HG03575 (cell line): ENCODE measurements around the gene CDKAL1.
"Not testable (repeated sequence)": the region's sequence is repeated elsewhere in the genome, so short reads cannot be mapped to it uniquely, and the experiment has no call there.

ENCODE experiments used
- ATAC-seq: cut with Tn5 transposase; IDR thresholded peaks from one replicate; pipeline ENCODE4 v1.9.1; 2021; ENCODE audit not compliant: unreplicated experiment, insufficient number of reproducible peaks, low FRiP score; ENCODE audit errors: extremely low read depth

The CDKAL1 gene

DNA sequence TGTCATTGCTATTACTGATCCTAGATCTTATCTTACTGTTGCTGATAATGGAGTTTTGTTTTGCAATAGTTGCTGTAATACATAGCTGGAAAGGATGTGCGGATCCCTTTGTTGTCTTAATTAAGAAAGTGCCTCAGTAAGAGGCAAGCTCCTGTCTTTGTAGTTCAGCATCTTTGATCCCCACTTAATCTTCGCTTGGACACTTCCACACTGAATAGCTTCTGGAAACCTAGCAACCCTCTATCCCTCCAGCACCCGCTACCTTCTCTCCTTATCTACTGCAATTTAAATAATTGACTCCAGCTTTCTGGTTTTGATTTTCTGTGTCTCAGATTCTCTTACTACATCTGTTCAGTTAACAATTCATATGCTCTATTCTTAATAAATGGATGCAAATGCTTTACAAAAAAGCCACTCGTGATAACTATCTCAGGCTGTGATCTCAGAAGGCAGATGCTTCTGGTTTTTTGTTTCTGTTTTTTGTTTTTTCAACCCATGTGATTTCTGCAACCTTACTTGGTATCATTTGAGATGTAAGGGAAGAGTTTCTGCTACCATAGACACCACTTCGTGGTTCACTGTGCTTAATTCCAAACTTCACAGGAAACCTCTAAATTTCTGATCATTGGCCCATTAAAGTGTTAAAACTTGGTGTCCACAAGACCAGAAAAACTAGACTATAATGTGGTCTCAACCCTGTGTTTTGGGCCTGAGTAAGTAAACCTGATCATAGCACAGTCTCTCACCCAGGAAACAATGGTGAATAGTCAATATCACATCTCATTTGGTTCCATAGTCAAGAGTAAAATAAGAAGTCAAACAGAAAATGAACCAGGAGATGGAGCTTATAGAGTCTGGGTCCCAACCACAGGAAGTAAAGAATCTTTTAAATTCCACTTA, 707.2 kb downstream of the CDKAL1 start:
- ATAC-seq, result no peak

DNA sequence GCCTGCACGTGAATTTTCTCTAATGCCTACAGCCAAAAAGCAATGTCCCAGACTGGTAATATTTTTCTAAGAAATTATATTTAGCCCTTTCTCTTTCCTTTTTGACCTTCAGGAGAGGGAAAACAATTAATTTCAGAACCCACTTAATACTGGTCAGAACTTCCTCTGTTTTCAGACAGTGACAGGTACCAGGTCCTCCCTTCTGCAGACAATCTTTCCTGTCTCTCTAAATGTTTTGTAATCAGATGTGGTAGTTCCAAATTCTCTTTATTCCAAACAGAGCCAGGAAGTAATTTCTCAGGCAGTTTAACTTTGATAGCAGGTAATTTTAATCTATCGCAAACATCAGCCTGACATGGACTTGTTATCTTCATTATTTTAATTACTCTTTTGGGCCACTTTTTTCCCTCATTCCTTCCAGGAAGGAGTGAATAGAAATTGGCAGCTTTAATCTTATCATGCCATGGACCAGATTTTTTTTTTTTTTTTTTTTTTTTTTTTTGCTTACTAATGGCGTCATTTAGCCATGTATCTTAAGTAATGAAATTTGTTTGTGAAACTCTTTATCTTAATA, 710.7 kb downstream of the CDKAL1 start:
- no peak for ATAC-seq

DNA sequence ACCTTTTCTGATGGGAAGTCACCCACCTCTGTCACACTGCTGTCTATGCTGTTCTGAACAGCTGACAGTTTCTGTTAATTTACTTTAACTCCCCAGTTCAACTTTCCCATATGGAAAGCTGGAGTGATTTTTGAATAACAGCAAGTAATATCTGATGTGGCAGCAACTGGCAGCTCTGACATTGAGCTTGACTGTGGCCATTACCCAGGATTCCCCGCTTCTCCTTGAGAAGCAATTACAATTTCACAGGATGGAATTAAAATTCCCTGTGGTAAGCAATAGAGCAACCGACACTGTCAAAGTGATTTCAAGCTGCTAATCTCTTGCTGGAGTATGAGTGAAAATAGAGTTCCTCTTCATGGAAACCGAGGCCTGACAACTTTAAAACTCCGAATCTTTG, 711.2 kb downstream of the CDKAL1 start:
- ATAC-seq, result no peak

DNA sequence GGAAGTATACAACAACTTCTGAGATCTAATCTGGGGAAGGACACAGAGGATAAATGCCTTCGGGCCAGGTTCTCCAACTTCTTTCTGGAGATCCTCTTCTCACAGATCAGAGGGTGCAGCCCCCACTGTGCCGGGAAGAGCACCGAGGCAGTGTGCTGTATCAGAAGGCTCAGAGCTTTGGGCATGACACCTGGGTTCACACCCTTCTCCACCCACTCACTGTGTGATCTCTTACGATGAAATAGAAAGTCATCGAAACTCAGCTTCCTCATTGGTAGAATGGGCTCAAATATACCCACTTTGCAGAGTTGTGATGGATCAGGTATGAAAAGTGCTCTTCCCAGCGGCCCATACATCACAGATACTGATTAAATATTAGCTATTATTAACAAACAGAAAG, 711.8 kb downstream of the CDKAL1 start:
- ATAC-seq, result no peak

DNA sequence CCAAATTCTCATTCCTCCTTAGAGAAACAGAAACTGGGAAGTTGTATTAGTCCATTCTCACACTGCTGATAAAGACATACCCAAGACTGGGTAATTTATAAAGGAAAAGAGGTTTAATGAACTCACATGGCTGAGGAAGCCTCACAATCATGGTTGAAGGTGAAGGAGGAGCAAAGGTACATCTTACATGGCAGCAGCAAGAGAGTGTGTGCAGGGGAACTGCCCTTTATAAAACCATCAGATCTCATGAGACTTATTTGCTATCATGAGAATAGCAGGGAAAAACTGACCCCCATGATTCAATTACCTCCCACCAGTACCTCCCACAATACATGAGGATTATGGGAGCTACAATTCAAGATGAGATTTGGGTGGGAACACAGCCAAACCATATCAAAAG, 720.2 kb downstream of the CDKAL1 start:
- not testable (repeated sequence) for ATAC-seq

DNA sequence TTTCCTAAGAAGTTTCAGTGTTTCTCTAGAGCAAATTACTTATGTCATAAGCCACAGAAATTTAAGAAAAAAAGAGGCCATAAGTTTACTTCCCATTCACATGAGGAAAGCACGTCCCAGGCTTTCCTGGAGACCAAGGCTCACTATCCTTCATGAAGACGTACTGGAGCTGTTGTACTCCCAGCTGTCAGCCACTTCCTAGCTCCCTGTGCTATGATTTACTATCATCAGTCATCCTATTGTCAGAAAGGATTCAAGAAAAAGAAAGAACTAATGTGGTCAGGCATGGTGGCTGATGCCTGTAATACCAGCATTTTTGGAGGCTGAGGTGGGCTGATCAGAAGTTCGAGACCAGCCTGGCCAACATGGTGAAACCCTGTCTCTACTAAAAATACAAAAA, 721.9 kb downstream of the CDKAL1 start:
- ATAC-seq, result no peak

DNA sequence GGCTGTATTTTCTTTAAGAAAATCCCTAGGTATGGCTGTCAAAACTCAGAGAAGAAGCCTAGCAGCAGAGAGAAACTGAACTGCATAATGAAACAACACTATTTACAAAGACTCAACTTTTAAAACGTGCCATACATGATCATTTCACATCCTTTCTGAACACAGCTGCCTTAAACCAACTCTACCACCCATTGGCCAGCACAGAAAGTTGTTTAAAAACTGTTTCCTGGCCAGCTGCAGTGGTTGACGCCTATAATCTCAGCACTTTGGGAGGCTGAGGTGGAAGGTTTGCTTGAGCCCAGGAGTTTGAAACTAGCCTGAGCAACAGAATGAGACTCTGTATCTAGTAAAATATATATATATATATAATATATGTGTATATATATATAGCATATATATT, 722.9 kb downstream of the CDKAL1 start:
- ATAC-seq, result no peak

DNA sequence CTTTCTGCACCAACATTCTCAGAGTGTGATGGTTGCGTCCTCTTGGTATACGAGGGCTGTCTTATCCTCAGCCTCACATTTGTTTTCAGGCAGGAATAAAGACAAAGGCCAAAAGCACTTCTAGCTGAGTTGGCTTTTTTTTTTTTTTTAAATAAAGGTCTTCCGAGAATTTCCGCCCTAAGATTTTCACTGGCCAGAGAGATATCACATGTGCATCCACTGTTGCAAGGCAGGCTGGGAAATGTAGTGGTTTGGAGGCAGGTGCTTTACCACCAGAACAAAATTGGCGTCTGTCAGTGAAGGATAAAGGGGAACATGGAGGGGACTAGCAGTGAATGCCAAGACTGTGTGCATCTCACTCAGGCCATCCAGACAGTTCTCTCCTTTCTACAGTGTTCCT, 724.4 kb downstream of the CDKAL1 start:
- ATAC-seq, result no peak

DNA sequence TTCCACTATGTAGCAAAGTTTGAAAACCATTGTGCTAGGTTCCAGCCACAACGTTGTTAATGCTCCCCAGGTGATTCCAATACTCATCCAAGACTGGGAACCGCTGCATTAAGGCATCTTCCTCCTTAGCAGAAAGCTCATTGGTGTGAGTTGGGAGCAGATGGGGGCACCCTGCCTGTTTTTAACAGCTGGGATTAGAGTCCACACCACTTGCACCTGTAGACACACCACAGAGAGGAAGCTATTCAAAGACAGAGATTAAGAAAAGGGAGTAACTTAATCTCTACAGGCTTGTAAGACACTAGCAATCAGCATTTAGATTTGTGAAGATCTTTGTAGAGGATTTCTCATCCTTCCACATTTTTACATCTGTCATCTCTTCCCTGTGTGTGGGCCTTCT, 725.4 kb downstream of the CDKAL1 start:
- no peak for ATAC-seq

DNA sequence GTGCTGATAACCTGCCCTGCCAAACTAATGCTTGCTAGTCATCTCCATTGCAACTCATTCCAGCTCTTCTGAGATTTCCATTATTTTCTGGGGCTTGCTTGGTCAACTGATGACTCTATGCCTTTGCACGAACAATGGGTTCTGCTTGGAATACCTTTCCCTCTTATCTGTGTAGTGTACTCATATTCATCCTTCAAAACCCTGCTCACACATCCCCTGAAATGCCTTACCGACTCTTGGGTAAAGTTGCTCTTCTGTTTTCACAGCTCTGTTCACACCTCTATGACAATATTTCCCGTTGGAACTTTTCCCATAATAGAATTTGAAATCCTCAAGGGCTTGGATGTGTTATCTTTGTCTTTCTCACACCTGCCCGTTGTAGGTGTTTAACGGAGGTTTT, 728.2 kb downstream of the CDKAL1 start:
- ATAC-seq, result no peak

DNA sequence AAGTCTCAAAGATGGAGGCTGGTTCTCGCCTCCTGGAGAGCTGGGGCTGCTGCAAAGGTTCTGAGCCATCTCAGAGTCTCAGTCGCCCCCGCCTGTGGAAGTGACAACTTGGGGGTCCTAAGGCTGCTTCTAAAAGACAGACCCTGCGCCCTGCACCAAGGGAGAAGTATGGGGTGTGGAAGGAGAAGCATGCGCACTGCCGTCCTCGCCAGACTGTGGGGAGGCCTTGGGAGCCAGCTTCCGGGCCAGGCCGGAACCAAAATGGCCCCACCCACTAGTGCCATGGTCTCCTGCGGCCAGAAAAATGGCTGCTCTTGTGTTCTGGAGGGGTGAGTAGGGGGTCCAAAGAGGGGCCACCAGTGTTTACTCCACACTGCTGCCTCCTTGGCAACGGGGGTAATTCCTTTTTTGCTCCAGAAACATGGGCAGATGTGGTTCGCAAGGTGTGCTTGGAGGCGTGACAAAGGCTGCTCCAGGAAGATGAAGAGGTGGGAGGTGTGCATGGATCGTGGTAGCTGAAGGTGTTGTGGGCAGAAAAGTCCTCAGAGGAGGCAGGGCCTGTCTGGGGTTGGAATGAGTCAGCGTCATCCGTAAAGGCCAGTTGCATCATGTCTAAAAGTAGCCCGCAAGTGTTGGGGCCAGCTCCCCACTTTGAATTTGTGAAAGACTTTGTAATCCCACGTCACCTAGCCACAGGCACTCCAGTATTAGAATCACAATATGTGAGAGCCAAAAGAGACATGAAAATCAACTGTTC, 729.5 kb downstream of the CDKAL1 start:
- ATAC-seq, result no peak

DNA sequence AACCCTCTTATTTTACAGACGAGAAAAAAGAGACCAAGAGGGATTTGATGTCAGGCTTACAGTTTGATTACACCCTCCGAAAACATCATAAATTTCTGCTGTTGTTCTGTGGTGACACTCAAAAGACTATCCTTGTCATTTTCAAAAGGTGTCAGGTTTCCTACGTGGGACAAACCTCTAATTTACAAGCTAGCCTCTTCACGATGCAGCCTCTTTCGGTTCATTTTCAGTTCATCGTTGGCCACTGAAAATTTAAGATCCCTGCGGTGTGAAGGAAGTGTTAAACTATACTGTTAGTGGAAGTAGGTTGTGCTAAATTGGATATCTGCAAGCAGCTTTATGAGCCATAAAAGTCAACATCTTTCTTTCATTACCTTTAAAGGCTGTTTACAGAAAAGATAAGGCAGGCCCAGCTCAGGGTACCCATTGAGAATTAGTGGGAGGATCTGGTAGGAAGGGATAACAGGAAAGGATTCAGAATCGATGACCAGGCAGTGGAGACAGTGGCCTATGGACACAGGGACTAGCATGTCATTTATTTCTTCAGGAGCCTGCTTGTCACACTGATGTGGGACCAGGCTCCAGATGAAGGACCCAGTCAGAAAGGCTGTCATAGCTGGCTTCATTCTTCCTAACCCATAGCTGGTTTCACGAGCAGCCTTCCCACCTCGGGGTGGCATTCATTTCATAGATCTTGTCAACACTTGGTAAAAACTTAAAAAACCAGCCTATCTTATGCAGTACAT, 730.2 kb downstream of the CDKAL1 start:
- ATAC-seq, result no peak

DNA sequence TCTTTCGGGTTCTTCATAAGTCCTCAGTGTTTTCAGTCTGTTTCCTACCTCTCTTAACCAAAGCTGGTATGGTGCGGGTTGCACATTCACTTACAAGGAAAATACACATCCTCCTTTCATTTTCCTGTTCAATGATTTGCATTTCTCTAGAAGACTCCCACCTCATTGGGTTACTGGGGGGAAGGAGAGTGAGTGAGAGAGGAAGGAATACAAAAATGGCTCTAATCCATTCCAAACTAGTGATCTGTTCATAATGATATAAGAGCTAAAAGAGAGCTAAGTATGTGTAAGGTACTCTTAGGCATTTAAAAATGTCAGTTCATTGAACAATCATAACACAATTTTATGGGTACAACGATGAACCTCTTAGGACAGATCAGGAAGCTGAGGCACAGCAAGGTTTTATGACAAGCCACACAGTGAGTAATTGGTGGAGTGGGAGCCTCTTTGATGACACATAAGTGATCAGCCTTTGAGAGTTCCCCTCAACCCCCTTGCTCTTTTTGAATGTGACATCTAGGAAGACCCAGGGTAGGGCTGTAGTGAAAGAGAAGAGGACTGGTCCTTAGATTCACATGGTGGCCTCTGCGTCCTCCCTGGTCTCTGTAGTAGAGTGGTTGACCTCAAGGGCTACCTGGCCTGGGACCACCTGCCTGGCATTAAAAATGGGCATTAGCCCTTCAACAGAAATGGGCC, 730.9 kb downstream of the CDKAL1 start:
- no peak for ATAC-seq

DNA sequence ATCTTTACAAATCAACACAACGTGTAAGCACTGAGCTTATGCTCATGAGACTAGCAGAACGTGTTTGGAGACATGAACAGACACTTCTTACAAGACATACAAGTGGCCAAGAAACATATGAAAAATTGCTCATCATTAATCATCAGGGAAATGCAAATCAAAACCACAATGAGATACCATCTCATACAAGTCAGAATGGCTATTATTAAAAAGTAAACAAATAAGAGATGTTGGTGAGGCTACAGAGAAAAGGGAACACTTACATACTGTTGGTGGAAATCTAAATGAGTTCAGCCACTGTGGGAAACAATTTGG, 731.4 kb downstream of the CDKAL1 start:
- ATAC-seq, result no peak

DNA sequence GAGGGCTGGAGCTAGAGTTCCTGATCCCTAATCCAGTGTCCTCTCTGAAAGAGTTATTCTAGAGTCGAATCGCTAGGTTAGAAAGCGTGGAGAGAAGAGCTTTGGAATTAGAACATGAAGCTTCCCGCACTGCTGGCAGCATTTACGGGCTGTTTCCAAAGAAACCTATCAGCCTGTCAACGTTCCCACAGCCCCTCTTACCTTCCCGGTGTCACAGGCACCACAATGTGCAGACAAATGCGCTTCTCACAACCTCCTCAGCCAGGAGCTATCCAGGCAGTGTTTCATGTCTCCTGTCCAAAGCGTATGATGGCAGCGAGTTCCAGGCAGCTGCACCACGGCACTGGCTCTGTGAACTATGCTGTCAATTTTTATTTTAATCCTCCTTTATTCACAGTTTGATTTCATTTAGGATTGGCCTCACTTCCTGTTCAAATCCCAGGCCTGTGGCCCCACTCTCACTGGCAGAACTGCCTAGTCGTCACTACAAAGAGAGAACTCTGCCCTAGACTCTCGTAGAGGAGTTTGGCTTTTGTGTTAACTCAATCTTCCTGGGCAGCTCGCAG, 736.5 kb downstream of the CDKAL1 start:
- ATAC-seq, result no peak

DNA sequence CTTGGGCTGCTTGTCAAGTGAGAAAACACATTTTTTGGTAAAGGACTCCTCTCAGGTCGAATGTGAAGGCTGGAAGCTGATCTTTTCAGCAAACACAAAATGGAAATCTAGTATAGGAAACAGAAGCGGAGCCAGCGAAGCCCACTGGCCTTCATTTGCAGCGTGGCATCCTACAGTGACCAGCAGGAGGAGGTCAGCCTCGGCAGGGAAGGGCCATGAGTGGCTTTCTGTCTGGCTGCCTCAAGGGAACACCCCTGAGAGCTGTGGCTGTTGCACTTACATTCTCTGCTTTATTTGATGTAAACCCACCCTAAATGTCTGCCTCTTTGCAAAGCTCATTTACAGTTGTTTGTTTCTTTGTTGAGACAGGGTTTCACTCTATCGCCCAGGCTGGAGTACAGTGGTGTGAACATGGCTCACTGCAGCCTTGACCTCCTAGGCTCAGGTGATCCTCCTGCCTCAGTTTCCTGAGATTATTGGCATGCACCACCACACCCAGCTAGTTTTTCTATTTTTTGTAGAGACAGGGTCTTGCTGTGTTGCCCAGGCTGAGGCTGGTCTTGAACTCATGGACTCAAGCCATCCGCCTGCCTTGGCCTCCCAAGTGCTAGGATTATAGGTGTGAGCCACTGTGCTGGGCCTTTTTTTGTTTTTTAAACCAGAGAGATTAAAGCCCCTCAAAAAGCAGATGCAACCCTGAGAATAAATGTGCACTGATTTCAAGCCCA, 737.3 kb downstream of the CDKAL1 start:
- ATAC-seq, result no peak

DNA sequence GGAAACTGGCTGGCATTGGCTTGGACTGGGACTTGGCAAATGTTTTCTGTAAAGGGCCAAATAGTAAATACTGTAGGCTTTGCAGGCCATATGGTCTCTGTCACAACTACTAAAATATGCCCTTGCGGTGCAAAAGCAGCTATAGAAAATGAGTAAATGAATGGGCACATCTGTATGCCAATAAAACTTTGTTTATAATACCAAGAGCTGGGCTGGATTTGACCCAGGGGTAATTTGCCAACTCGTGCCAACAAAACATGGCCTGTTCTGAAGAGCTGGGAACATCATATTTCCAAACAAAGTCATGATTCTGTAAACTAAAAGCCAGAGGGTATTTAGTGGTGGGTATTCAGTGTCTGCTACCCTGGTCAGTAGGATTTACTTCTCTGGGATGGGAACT, 739.2 kb downstream of the CDKAL1 start:
- no peak for ATAC-seq

DNA sequence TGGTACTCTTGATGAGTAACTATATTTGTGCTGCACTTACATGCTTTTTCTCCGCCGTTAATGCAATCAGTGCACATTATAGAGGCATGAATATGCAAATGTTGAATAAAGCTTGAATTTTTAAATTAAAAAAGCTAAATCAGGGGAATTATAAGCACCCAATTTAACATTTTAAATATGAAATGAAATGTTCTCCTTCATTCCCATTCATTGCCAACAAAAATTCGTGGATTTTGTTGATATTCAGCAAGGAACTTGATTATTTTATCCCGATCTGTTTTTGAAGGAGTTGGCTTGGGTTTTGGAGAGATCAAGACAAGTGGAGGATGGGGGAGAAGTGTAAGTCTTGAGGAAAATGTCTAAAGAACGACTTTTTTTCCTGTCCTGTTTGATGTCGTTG, 740.6 kb downstream of the CDKAL1 start:
- no peak for ATAC-seq
